Measurements from ENCODE around the gene LCORL.

GRCh38 chr4:17921451-17921850 is 100.1 kb downstream of the LCORL start:
- no peak for TF ChIP-seq POLR2A (IDR thresholded peaks at IDR 0.05)
- no peak for TF ChIP-seq CTCF (IDR thresholded peaks at IDR 0.05)

Data from Peyer's patch (tissue), 4 donors.